Activated B cell treated with CpG ODN at 0.5 μM for 24 hours (primary cell): ENCODE results near the gene LRIT3. TPM values are rescaled to one million over a fixed set of nuclear protein-coding genes. Genes with fewer than 3 reads are reported as not detected.

Experiments
- ATAC-seq: fragments of 200-7000 bp; cut with Tn5 transposase; one replicate; pipeline ENCODE4 v1.10.0; 2021; ENCODE audit warnings: low read depth, mild to moderate bottlenecking, moderate library complexity
- CTCF ChIA-PET: fragments of 350-600 bp; sonication (Branson Sonifier 250); formaldehyde crosslinking; loops from one replicate; lab custom pipeline; 2021; ENCODE audit warnings: antibody characterized with exemption; lab: Charles Lee
- POLR2A ChIA-PET: fragments of 350-600 bp; sonication (Branson Sonifier 250); formaldehyde crosslinking; loops from one replicate; lab custom pipeline; 2021; ENCODE audit warnings: antibody characterized with exemption; lab: Charles Lee
- DNase-seq: peaks from one replicate; pipeline ENCODE4 v3.0.0; 2022
- H3K27ac Mint-ChIP-seq: one replicate; pipeline ENCODE4 v1.8.0; 2020; ENCODE audit warnings: mixed read lengths
- H3K27me3 Mint-ChIP-seq: one replicate; pipeline ENCODE4 v1.8.0; 2021; ENCODE audit warnings: mixed read lengths
- H3K36me3 Mint-ChIP-seq: one replicate; pipeline ENCODE4 v1.8.0; 2021; ENCODE audit warnings: low read depth, mixed read lengths
- H3K4me1 Mint-ChIP-seq: one replicate; pipeline ENCODE4 v1.8.0; 2021; ENCODE audit warnings: mixed read lengths
- H3K4me3 Mint-ChIP-seq: one replicate; pipeline ENCODE4 v1.8.0; 2020; ENCODE audit warnings: mild to moderate bottlenecking, mixed read lengths
- H3K9me3 Mint-ChIP-seq: one replicate; pipeline ENCODE4 v1.8.0; 2020; ENCODE audit warnings: mixed read lengths
- CTCF ChIP-seq: fragments of 200-600 bp; IDR thresholded peaks from one replicate; pipeline ENCODE4 v1.8.0; 2022; ENCODE audit warnings: antibody characterized with exemption, mild to moderate bottlenecking
- intact Hi-C: fragments of 100-400 bp; cut with micrococcal nuclease; formaldehyde crosslinking; loops from one replicate; pipeline ENCODE4 v1.15.1; 2024
- total RNA-seq: library from RNA; stranded (reverse); gene quantifications from 2 replicates; pipeline ENCODE4 v1.2.3, GENCODE V29; 2022

The LRIT3 gene
- total RNA-seq, 1 donor from 2014 or later, result 0.22 TPM

DNA sequence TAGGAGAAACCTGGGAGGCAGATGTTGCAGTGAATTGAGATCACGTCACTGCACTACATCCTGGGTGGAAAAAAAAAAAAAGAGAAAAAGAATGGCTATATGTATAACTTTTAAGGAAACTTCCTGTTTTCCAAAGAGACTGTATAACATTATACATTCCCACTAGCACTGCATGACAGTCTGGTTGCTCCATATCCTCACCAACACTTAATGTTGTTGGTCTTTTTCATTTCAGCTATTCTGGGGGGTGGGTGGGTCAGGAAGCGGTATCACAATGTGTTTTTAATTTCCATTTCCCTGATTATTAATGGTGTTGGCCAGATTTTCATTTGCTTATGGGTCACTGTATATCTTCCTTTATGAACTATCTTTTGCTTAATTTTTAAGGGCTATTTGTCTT lies 13.4 kb downstream of the LRIT3 start:
- no peak for ATAC-seq
- Mint-ChIP-seq H3K9me3 (peaks cover 20% of the 10 kb centered on the region), H3K27me3 (no peaks in the 10 kb centered on the region), H3K4me3 (no peak overlapping the region), H3K4me1 (no peaks in the 10 kb centered on the region), H3K27ac (no peak overlapping the region), H3K36me3 (peaks cover 4% of the 10 kb centered on the region)
- no peak for TF ChIP-seq CTCF
- ChIA-PET POLR2A (no interaction called here), CTCF (no interaction called here)
- intact Hi-C loops, result no loop called here
- no peak for DNase-seq

DNA sequence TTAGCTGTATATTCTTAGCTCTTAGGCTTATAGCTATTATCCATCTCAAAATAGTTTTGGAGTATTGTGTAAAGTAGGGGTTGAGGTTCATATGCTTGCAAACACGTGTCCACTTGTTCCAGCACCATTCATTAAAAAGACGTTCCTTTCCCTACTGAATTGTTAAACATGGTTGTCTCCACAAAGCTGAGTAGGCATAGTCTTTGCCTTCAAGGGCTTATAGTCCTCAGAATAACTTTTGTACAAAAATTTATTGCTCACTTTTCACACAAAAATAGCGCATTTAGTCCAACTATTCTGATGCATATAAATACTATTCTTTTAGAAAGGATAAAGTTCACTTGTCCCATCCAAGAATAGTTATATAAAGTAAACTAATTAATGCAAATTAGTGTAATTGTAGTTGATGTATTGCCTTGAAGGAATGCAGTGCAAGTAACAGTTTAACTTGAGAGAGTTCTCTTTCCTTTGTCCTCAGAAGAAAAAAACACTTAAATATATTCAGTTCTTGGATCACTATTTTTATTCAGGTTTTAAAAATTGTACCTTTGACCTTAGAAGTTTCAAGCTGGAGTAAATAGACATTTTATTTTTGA lies 14.1 kb downstream of the LRIT3 start:
- no peak for DNase-seq
- Mint-ChIP-seq H3K27me3 (no peaks in the 10 kb centered on the region), H3K27ac (no peak overlapping the region), H3K9me3 (peaks cover 20% of the 10 kb centered on the region), H3K4me3 (no peak overlapping the region), H3K36me3 (peaks cover 4% of the 10 kb centered on the region), H3K4me1 (no peaks in the 10 kb centered on the region)
- no peak for TF ChIP-seq CTCF
- ChIA-PET POLR2A (no interaction called here), CTCF (no interaction called here)
- intact Hi-C loops, result no loop called here
- ATAC-seq, result no peak

DNA sequence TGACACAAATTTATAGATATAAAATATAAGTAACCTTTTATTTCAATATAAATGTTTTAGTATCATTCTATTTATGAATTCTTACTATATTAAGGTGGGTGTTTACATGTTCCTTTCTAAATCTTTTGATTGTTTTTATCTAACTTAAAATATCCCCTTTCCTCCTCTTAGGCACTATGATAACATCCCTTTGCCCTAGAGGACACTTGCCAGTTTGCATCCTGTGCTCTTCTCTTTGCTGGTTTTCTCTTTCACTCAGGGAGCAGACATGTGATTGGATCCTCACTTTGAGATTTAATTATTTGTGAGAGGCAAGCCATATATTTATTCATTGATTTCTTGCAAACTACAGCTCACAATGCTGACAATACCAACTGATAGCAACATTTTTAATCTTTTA lies 16.2 kb downstream of the LRIT3 start:
- Mint-ChIP-seq H3K36me3 (peaks cover 1% of the 10 kb centered on the region), H3K27ac (no peak overlapping the region), H3K4me1 (no peaks in the 10 kb centered on the region), H3K4me3 (no peak overlapping the region), H3K27me3 (no peaks in the 10 kb centered on the region), H3K9me3 (peaks cover 11% of the 10 kb centered on the region)
- DNase-seq (no peak), ATAC-seq (no peak)
- intact Hi-C loops, result no loop called here
- ChIA-PET POLR2A (no interaction called here), CTCF (no interaction called here)
- TF ChIP-seq CTCF, result no peak

- DNase-seq, result no peak
- POLR2A ChIA-PET, result no interaction called here
- no peak for ATAC-seq
- H3K27ac Mint-ChIP-seq, result no peak overlapping the region
- intact Hi-C loops, result no loop called here
- CTCF ChIA-PET, result no interaction called here
- no peaks in the 10 kb centered on the region for H3K9me3 Mint-ChIP-seq
- no peak for TF ChIP-seq CTCF
- no peak overlapping the region for H3K4me3 Mint-ChIP-seq
- peaks cover 2% of the 10 kb centered on the region for H3K36me3 Mint-ChIP-seq
- H3K27me3 Mint-ChIP-seq, result no peaks in the 10 kb centered on the region
- no peaks in the 10 kb centered on the region for H3K4me1 Mint-ChIP-seq
Observed at GRCh38 chr4:109870061-109870460, 22.2 kb downstream of the LRIT3 start.

DNA sequence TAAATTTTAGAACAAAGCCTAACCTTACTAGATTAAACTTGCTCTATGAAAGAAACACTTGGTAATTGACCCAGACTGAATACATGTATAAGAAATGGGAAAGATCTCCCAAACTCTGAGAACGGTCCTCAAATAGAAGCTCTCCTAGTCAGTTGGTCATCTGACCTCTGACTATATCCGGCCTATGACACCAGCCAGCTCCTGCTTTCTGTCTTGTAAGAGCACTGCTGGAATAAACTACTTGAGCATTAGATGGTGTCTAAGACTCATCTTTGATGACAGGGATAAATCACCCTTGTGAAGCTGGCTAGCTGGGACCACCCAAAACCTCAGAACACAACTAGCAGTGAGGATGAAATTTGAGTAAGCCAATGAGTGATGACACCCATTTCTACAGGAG lies 24.2 kb downstream of the LRIT3 start:
- ChIA-PET POLR2A (no interaction called here), CTCF (no interaction called here)
- DNase-seq (no peak), ATAC-seq (no peak)
- Mint-ChIP-seq H3K9me3 (no peaks in the 10 kb centered on the region), H3K4me1 (no peaks in the 10 kb centered on the region), H3K27ac (no peak overlapping the region), H3K4me3 (no peak overlapping the region), H3K27me3 (peaks cover 2% of the 10 kb centered on the region), H3K36me3 (peaks cover 2% of the 10 kb centered on the region)
- TF ChIP-seq CTCF, result no peak
- intact Hi-C loops, result no loop called here
